GM18502 (cell line): Measurements from ENCODE around the gene GBX1.

Source experiments
- ATAC-seq: cut with Tn5 transposase; IDR thresholded peaks from one replicate; pipeline ENCODE4 v1.9.1; 2021; ENCODE audit warnings: mild to moderate bottlenecking; ENCODE audit not compliant: unreplicated experiment, poor library complexity

Gene GBX1

GRCh38 chr7:151167197-151167961, at the start of gene GBX1:
GBX1 (minus strand) TSS chr7:151167694; CDS start chr7:151167548, 146 bp downstream.
- no peak for ATAC-seq

- no peak for ATAC-seq
Measured at GRCh38 chr7:151215396-151215795, 47.9 kb upstream of the GBX1 start.

- no peak for ATAC-seq
Measured at GRCh38 chr7:151213826-151214225, 46.3 kb upstream of the GBX1 start.

- no peak for ATAC-seq
Measured at GRCh38 chr7:151212626-151213025, 45.1 kb upstream of the GBX1 start.

DNA sequence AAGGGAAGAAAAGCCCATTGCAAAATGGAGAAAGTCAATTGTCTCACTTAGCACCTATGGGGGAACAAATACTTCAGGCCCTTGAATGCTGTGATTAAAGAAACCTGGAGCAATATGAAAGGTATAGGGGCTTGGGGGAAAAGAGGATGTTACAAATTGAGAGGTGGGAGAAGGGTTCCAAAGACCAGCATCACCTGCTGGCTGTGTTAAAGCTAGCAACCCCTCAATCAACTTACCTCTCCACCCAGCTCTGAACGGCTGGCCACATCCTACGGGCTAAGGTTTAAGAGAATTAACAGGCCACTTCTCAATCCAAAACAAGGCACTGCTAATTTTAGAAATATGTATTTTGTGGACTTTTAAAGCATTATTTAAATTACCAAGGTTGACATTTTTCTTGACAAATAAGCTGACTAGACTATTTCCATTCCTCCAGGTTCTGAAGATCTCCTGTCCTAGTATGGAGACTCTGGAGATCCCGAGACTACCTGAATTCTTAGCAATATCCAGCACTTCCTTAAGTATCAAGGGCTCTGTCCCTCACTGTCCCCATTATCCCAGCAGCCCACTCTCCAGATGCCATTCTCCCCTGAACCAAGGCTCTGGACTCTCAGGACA, 43.8 kb upstream of the GBX1 start:
- no peak for ATAC-seq

DNA sequence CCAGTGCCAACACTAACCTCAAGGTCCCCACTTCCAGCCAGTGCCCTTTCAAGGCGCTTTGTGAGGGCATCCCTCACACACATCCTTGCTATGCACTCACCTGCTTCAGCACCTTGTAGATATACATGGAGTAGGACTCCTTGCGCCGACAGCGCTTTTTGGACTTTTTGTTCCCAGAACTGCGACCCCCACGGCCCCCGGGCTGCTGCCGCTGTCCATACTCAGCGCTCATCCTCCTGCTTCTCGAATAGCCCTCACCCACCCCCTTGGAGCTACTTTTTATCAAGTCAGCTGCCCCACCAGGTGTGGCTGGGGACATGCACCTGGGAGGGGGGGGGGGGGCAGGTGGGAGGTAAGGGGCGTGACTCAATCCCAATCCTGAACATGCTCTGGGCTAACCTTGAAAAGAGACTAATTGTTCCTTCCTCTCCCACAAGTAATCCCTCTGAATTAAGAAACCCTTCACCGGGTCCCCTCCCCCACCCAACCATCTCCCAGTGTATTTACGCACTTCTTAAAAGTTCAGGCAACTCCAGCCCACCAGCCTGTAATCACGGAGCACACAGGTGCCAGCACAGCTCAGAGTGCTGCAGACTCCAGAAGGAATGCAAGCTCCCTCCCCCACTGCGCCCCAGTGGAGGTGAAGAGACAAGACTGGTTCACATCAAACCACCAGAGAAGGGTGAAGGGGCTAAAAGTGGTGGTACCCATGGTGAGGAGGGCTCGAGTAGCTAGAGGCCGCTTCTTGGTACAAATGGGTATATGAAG, 42.8 kb upstream of the GBX1 start, which contains the start of gene H2BK1:
H2BK1 (minus strand) TSS at position 402 of the 768 bp plus-strand sequence; CDS start at position 232, 170 bp downstream.
- ATAC-seq = no peak

- no peak for ATAC-seq
Measured at GRCh38 chr7:151209588-151209987, 42.1 kb upstream of the GBX1 start.

GRCh38 chr7:151208253-151208862, 40.9 kb upstream of the GBX1 start:
- ATAC-seq = no peak

GRCh38 chr7:151207804-151208203, 40.3 kb upstream of the GBX1 start:
- ATAC-seq = no peak

DNA sequence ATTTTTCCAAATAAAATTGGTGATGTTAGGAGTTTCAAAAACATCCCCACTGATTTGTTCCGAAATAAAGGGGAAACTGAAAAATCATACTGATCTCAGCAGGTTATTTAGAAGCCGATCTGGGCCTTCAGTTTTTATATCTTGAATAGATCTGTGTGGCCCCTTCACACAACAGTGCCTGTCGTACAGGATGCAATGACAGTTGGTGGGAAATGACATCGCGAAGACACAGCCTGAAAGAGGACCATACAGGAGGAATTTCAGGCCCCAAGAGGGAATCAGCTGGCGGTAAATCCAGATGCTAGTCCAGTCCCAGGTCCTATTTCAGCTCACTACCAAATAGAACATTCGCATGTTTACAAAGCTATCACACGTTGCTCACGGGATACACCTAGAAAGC, 39.8 kb upstream of the GBX1 start:
- ATAC-seq = no peak

GRCh38 chr7:151206914-151207313, 39.4 kb upstream of the GBX1 start:
- no peak for ATAC-seq

DNA sequence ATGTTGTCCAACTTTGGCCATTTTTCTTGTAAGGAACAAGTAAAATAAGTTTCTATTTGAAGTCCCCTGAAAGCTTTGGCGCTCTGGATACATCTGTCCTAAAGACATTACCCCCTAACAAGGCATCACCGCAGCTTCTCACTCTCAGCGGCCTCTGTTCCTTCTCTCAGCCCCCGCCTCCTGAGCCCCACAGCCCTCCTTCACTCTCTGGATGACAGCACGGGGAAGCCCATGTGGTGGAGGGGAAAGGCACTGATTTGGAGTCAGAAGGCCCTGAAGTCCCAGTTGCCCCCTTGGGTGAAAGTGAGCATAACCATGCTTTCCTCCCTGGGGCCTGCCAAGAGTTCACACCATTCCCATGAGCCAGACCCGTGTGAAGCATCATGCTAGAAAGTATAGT, 38.2 kb upstream of the GBX1 start:
- ATAC-seq = no peak

DNA sequence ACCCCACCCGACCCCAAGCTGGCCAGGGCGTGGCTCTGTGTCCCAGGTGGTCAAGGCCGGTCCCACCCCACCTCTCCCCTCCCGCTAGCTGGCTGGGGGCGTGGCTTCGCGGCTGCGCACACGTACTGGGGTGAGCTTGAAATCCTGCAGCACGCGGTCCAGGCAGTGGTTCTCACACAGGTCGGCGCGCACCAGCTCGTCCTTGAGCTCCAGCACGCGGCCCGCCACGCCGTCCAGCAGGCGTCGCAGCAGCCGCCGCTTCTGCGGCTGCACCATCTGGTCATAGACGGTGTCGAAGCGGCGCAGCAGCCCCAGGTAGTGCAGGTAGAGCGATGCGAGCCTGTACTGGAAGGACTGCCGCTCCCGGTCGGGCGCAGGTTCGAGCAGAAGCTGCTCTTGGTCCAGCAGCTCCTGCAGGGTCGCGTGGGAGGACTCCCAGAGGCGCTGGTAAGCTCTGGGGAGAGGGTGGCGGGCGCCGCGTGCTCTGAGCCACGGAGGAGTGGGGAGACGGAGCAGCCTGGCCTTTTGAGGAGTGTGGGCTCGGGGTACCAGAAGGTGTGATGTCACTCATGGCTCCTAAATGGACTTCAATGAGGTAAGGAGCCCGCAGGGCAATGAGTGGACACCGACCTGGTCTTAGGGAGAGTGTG, 37.0 kb upstream of the GBX1 start:
- no peak for ATAC-seq

- no peak for ATAC-seq
Measured at GRCh38 chr7:151202836-151203235, 35.3 kb upstream of the GBX1 start.

DNA sequence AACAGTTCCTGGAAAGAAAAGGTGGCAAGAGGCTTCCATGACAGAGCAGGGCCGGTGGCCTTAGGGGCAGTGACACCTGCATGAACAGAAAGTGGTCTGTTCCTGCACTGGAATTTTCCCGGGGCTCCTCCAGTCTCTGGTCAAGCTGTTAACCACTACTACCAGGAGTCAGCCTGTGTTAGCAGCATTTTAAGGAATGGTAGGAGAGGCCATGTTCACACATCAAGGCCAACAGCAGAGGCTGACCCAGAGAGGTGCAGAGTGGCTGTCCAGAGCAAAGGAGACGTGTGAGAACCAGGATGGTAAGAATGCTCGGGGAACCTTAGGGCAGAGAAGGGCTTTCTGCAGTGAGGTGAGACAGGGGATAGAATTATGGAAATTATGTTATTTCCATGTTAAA, 34.3 kb upstream of the GBX1 start:
- no peak for ATAC-seq

DNA sequence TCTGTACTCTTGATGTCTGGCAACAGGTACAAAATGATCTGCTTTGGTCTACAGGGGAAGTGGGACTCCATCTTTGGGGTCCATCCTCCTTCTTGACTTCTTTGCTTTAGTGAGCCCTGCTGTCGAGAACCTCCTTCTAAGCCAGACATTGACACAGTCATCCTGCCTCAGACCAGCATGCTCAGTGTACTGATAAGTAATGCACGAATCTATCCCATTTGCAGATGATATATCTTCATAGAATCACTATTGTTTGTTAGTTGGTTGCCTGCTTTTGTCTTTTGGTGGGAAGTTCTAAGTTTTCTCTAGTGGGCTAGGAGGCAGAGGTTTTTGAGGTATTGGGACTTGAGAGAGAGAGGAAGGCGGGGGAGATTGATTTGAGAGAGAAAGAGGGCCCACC, 33.9 kb upstream of the GBX1 start:
- ATAC-seq = no peak

GRCh38 chr7:151198945-151199848, 31.7 kb upstream of the GBX1 start:
- no peak for ATAC-seq

- no peak for ATAC-seq
Measured at GRCh38 chr7:151197932-151198331, 30.4 kb upstream of the GBX1 start.
